Neural cell (in vitro differentiated cells): ENCODE results near the gene PKN1. TPM values are rescaled to one million over a fixed set of nuclear protein-coding genes. Genes with fewer than 3 reads are reported as not detected.

Experiments used
- H2AFZ ChIP-seq: fragments of 200-600, 300-800 bp; sonication (generic), shearing (Covaris generic); 2 replicates; pipeline ENCODE4 v1.6.0; 2014; ENCODE audit warnings: low read depth, mild to moderate bottlenecking, antibody characterized with exemption, low read length, moderate library complexity
- H3F3A ChIP-seq: fragments of 200-600 bp; shearing (Covaris generic); 2 replicates; pipeline ENCODE4 v1.6.1; 2016; ENCODE audit warnings: mild to moderate bottlenecking, moderate library complexity, mixed read lengths, antibody characterized with exemption, low read length; ENCODE audit not compliant: insufficient read depth, poor library complexity, severe bottlenecking
- H3K27ac ChIP-seq: fragments of 200-600, 300-800 bp; sonication (generic), shearing (Covaris generic); 2 replicates; pipeline ENCODE4 v1.5.1; 2014; ENCODE audit warnings: mild to moderate bottlenecking, low read length, moderate library complexity
- H3K27me3 ChIP-seq: fragments of 300-800, 200-600 bp; sonication (generic), shearing (Covaris generic); 2 replicates; pipeline ENCODE4 v1.6.0; 2014; ENCODE audit warnings: mild to moderate bottlenecking, low read depth, low read length, moderate library complexity; ENCODE audit not compliant: insufficient read depth
- H3K36me3 ChIP-seq: fragments of 300-800, 200-600 bp; sonication (generic), shearing (Covaris generic); 2 replicates; pipeline ENCODE4 v1.5.1; 2014; ENCODE audit warnings: mild to moderate bottlenecking, antibody characterized with exemption, low read length, moderate library complexity; ENCODE audit not compliant: insufficient read depth
- H3K4me2 ChIP-seq: fragments of 300-800, 200-600 bp; sonication (generic), shearing (Covaris generic); 2 replicates; pipeline ENCODE4 v1.6.0; 2014; ENCODE audit warnings: mild to moderate bottlenecking, low read length
- H3K4me3 ChIP-seq: fragments of 300-800, 200-600 bp; sonication (generic), shearing (Covaris generic); 2 replicates; pipeline ENCODE4 v1.5.1; 2014; ENCODE audit warnings: mild to moderate bottlenecking, low read length, moderate library complexity
- H3K79me2 ChIP-seq: fragments of 200-600 bp; shearing (Covaris generic); replicated peaks from 2 replicates; pipeline ENCODE4 v1.6.0; 2014; ENCODE audit warnings: mild to moderate bottlenecking, low read length, moderate library complexity; ENCODE audit not compliant: insufficient read depth
- H3K9ac ChIP-seq: fragments of 300-800, 200-600 bp; sonication (generic), shearing (Covaris generic); 2 replicates; pipeline ENCODE4 v1.6.1; 2016; ENCODE audit warnings: mild to moderate bottlenecking, low read length, mixed read lengths
- H3K9me2 ChIP-seq: fragments of 200-600 bp; shearing (Covaris generic); 2 replicates; pipeline ENCODE4 v1.6.1; 2016; ENCODE audit warnings: mild to moderate bottlenecking, low read length, mixed read lengths; ENCODE audit not compliant: insufficient read depth
- H3K9me3 ChIP-seq: fragments of 200-600, 300-800 bp; sonication (generic), shearing (Covaris generic); 2 replicates; pipeline ENCODE4 v1.6.1; 2016; ENCODE audit warnings: mild to moderate bottlenecking, mixed run types, low read length, moderate library complexity, mixed read lengths
- H4K20me1 ChIP-seq: fragments of 200-600 bp; shearing (Covaris generic); 2 replicates; pipeline ENCODE4 v1.6.1; 2016; ENCODE audit warnings: mild to moderate bottlenecking, mixed run types; ENCODE audit not compliant: insufficient read depth
- EP300 ChIP-seq: fragments of 450-650 bp; conservative IDR thresholded peaks from 2 replicates; pipeline ENCODE4 v1.6.1; 2014; ENCODE audit warnings: antibody characterized with exemption, mild to moderate bottlenecking, moderate library complexity; ENCODE audit not compliant: poor library complexity, severe bottlenecking
- EZH2 ChIP-seq: fragments of 200-600, 300-800 bp; shearing (Covaris generic), sonication (generic); IDR thresholded peaks from 2 replicates; pipeline ENCODE4 v1.6.1; 2014; ENCODE audit warnings: antibody characterized with exemption, low read length, borderline replicate concordance, mild to moderate bottlenecking; ENCODE audit not compliant: insufficient read depth, poor library complexity, severe bottlenecking
- MXI1 ChIP-seq: fragments of 450-650 bp; conservative IDR thresholded peaks from 2 replicates; pipeline ENCODE4 v1.6.1; 2014; ENCODE audit warnings: antibody characterized with exemption, mild to moderate bottlenecking; ENCODE audit not compliant: poor library complexity, severe bottlenecking
- POLR2AphosphoS5 ChIP-seq: IDR thresholded peaks from 2 replicates; pipeline ENCODE4 v1.6.1; 2012
- RAD21 ChIP-seq: fragments of 450-650 bp; conservative IDR thresholded peaks from 2 replicates; pipeline ENCODE4 v1.6.1; 2014; ENCODE audit warnings: antibody characterized with exemption, mild to moderate bottlenecking, moderate library complexity
- SMC3 ChIP-seq: fragments of 450-650 bp; conservative IDR thresholded peaks from 2 replicates; pipeline ENCODE4 v1.6.1; 2014; ENCODE audit warnings: antibody characterized with exemption, mild to moderate bottlenecking, moderate library complexity; ENCODE audit not compliant: poor library complexity
- TAF1 ChIP-seq: IDR thresholded peaks from 2 replicates; pipeline ENCODE4 v1.6.1; 2012; ENCODE audit warnings: low read depth
- polyA plus RNA-seq: library from polyadenylated mRNA; depleted of rRNA; stranded (reverse); fragments of >200 nt; gene quantifications from 2 replicates; pipeline ENCODE4 v1.2.3, GENCODE V29; 2014
- TF ChIP-seq, protein P1 (sequence below): IDR thresholded peaks from 2 replicates; pipeline ENCODE4 v1.6.1; 2012; ENCODE audit warnings: borderline replicate concordance
- TF ChIP-seq, protein P2 (sequence below): fragments of 450-650 bp; IDR thresholded peaks from 2 replicates; pipeline ENCODE4 v1.5.1; 2014; ENCODE audit warnings: antibody characterized with exemption, mild to moderate bottlenecking, moderate library complexity; ENCODE audit not compliant: poor library complexity, severe bottlenecking

The PKN1 gene
- polyA plus RNA-seq, 1 donor from 2014 or later, result 64.4 TPM

DNA sequence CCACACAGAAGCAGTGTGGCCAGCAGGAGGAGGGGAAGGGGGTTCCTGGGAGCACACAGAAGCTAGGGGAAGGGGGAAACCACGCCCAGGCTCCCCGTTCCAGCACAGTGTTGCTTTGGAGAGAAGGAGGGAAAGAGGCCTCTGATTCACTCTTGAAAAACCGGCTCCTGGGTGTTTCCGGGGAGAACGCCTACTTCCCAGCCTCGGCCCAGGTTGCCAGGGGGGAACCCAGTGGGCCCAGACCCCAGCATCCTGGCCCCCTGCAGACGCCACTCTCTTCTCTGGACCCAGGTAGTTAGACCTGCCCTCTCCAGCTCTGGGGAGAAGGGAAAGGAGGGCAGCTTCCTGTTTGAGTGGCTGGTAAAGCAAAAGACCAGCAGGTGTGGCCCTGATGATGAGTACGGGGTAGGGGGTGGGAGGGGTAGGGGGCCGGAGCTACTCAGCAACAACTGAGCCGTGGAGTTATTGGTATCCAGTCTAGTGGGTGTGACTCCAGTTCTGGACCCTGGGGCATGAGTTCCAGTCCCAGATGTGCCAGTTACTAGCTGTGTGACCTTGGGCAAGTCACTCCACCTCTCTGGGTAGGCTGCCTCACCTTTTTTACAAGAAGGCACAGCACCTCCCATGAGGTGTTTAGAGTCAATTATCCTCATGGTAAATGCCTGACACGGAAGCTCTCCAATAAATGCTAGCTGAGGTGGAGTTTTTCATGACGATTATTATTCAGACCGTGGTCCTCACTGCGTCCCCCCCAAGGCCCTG lies 62.0 kb downstream of the PKN1 start:
- no peaks in the 10 kb centered on the region for H4K20me1 ChIP-seq
- TF ChIP-seq EZH2, result no peak
- no peak for TF ChIP-seq SMC3
- TF ChIP-seq, protein P1, sequence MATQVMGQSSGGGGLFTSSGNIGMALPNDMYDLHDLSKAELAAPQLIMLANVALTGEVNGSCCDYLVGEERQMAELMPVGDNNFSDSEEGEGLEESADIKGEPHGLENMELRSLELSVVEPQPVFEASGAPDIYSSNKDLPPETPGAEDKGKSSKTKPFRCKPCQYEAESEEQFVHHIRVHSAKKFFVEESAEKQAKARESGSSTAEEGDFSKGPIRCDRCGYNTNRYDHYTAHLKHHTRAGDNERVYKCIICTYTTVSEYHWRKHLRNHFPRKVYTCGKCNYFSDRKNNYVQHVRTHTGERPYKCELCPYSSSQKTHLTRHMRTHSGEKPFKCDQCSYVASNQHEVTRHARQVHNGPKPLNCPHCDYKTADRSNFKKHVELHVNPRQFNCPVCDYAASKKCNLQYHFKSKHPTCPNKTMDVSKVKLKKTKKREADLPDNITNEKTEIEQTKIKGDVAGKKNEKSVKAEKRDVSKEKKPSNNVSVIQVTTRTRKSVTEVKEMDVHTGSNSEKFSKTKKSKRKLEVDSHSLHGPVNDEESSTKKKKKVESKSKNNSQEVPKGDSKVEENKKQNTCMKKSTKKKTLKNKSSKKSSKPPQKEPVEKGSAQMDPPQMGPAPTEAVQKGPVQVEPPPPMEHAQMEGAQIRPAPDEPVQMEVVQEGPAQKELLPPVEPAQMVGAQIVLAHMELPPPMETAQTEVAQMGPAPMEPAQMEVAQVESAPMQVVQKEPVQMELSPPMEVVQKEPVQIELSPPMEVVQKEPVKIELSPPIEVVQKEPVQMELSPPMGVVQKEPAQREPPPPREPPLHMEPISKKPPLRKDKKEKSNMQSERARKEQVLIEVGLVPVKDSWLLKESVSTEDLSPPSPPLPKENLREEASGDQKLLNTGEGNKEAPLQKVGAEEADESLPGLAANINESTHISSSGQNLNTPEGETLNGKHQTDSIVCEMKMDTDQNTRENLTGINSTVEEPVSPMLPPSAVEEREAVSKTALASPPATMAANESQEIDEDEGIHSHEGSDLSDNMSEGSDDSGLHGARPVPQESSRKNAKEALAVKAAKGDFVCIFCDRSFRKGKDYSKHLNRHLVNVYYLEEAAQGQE, result no peak
- TF ChIP-seq POLR2AphosphoS5, result no peak
- TF ChIP-seq RAD21, result no peak
- TF ChIP-seq EP300, result no peak
- TF ChIP-seq MXI1, result no peak
- TF ChIP-seq, protein P2, sequence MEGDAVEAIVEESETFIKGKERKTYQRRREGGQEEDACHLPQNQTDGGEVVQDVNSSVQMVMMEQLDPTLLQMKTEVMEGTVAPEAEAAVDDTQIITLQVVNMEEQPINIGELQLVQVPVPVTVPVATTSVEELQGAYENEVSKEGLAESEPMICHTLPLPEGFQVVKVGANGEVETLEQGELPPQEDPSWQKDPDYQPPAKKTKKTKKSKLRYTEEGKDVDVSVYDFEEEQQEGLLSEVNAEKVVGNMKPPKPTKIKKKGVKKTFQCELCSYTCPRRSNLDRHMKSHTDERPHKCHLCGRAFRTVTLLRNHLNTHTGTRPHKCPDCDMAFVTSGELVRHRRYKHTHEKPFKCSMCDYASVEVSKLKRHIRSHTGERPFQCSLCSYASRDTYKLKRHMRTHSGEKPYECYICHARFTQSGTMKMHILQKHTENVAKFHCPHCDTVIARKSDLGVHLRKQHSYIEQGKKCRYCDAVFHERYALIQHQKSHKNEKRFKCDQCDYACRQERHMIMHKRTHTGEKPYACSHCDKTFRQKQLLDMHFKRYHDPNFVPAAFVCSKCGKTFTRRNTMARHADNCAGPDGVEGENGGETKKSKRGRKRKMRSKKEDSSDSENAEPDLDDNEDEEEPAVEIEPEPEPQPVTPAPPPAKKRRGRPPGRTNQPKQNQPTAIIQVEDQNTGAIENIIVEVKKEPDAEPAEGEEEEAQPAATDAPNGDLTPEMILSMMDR, result no peak
- no peaks in the 10 kb centered on the region for H3K9me2 ChIP-seq
- H3K9ac ChIP-seq, result peak overlapping the region; percentile 75
- peak overlapping the region; percentile 95 for H3K4me3 ChIP-seq
- no peak overlapping the region for H3K27ac ChIP-seq
- peak overlapping the region; percentile 56 for H2AFZ ChIP-seq
- peaks cover 16% of the 10 kb centered on the region for H3K79me2 ChIP-seq
- H3K9me3 ChIP-seq, result no peaks in the 10 kb centered on the region
- no peaks in the 10 kb centered on the region for H3F3A ChIP-seq
- peak overlapping the region; percentile 59 for H3K4me2 ChIP-seq
- H3K36me3 ChIP-seq, result no peaks in the 10 kb centered on the region
- no peaks in the 10 kb centered on the region for H3K27me3 ChIP-seq

DNA sequence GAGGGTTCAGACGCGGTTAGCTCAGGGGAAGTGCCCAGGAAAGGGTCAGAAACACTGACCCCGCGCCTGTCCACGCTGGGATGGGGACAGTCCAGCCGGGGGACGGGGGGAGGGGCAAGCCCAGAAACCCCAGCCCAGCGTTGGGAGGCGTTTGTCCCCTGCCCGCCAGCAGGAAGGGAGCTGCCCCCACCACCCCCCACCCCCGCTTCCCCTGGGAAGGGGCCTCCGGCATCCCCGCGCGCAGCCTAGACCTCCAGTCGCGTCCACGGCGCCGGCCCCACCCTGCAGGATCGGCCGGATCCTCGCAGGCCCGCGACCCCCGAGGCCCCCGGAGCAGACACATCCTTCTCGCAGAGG lies 62.5 kb downstream of the PKN1 start:
- no peaks in the 10 kb centered on the region for H3K36me3 ChIP-seq
- peak overlapping the region; percentile 59 for H3K4me2 ChIP-seq
- H3K27me3 ChIP-seq, result no peaks in the 10 kb centered on the region
- H3F3A ChIP-seq, result no peaks in the 10 kb centered on the region
- no peaks in the 10 kb centered on the region for H3K9me3 ChIP-seq
- peaks cover 16% of the 10 kb centered on the region for H3K79me2 ChIP-seq
- H2AFZ ChIP-seq, result peak overlapping the region; percentile 56
- H4K20me1 ChIP-seq, result no peaks in the 10 kb centered on the region
- no peak overlapping the region for H3K27ac ChIP-seq
- no peaks in the 10 kb centered on the region for H3K9me2 ChIP-seq
- peak overlapping the region; percentile 75 for H3K9ac ChIP-seq
- TF ChIP-seq, protein P2, result no peak
- TF ChIP-seq, protein P1, result no peak
- no peak for TF ChIP-seq TAF1
- H3K4me3 ChIP-seq, result peak overlapping the region; percentile 95
